HG02870 (cell line): ENCODE data around the gene ADAMTS3.

Experiments
- ATAC-seq: cut with Tn5 transposase; IDR thresholded peaks from one replicate; pipeline ENCODE4 v1.9.1; 2021; ENCODE audit warnings: mild to moderate bottlenecking, moderate library complexity; ENCODE audit not compliant: unreplicated experiment

Gene ADAMTS3

DNA sequence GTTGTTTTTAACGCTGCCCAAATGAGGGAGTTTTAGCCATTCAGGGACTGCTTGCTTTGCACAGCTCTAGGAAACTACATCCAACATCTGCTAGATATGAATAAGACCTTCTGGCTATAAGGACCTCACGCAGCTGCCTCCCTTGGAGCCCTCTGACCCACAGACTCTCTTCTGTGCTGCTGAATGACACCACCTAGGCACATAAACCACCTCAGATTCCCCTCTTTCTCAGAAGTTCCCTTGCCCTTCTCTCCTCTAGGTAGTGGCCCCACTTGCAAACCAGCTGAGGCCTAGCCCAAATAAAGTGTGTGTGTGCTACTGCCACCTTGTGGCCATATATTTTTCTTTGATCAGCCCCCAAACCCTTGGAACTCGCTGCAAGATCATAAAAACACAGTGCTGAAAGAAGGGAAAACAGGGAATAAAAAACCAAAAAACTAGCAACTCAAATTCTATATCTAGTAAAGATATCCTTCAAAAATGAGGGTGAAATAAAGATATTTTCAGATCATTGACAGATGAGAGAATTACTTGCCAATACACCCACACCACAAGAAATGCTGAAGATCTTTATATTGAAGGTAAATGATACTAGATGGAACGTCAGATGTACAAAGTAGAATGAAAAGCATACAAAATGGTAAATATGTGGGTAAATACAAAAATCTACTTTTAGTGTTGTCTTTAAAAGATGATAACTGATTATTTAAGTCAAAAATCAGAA, 265.9 kb downstream of the ADAMTS3 start:
- peak; percentile 95 for ATAC-seq

DNA sequence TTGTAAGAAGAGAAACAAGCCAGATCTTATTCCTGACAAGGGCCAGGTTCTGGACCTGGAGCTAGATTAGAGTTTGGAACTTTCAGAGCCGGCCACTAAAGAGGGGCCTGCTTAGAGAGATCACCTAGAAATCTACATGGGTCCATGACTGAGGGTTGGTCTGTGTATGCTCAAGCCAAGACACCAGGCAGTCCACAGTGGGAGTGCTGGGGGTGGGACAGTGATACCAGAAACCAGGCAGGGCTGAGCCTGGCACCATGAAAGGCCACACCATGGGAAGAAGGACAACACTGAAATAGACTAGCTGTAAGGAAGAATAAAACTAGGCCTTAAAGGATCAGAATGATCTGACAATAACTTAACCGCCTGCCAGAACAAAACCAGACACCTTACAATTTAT, 267.3 kb downstream of the ADAMTS3 start:
- no peak for ATAC-seq

GRCh38 chr4:72300126-72300525, 268.9 kb downstream of the ADAMTS3 start:
- ATAC-seq: no peak

- peak; percentile 85 for ATAC-seq
Observed at GRCh38 chr4:72295966-72296557, 273.0 kb downstream of the ADAMTS3 start.

GRCh38 chr4:72290737-72291136, 278.3 kb downstream of the ADAMTS3 start:
- ATAC-seq: no peak

GRCh38 chr4:72286910-72287309, 282.1 kb downstream of the ADAMTS3 start:
- ATAC-seq: no peak

DNA sequence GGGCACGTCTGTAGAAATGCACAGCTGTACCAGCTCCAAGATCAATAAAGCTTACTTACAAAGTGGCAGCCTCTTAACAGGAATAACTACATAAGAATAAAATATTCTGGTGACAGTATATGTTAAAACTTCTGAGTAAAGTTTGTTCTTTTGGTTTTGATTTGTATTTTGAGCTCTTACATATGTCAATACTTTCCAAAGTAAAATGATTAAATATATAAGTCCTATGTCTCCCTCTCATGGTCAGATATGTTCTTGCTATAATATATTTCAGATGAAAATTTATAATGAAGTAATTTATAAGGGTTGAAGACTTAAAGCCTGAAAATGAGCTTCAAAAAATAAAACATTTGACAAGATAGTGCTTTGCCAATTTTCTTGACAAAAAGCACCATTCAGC, 282.8 kb downstream of the ADAMTS3 start:
- no peak for ATAC-seq

DNA sequence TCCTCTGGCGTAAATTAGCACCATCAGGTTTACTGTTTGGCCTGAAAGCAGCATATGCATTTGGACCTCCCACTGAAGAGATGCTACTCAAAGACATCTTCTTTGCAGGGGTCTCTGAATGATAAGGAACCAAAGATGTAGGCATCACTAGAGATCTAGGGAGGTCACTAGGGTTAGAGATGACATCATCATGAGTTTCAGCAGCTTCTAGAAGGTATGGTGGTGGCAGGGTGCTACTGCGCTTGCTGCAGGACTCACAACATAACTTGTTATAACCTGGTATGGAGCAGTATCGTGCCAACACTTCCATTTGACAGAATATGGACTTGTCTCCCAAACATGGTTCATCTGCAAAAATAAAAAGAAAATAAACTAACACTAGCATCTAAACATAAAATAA, 285.7 kb downstream of the ADAMTS3 start:
- ATAC-seq: no peak

DNA sequence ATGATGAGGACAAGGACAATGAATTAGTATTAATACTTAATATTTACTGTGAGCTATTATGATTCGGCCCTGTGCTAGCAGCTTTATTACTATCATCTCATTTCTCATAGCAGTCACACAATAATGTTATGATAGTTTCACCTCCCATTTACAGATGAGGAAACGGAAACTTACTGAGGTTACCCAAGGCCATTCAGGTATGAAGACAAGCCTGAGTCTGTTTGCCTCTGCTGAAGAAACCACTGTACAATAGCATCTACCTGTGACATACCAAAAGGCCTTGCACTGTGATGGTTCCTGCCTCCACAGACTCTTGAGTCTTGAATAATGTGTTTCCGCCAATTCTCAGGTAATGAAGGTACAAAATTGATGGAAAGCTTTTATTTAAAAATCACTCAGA, 288.8 kb downstream of the ADAMTS3 start:
- ATAC-seq: no peak

DNA sequence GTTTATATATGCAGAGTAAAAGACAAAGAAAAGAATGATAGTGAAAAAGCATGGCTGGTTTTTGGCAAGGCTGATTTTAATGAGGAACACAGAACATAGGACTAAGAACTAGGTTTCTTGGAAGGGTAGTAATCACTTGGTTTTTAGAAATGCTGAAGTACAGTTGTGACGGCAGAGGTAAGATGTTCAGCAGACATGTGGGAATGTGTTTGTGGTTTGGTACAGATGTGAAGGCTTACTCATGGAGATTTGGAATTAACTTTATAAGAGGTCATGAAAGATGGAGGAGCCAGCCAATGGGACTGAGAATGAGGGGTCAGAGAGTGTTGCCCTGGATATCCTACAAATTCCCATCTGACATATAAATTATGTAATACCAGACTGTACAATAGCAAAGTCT, 293.6 kb downstream of the ADAMTS3 start:
- ATAC-seq: no peak

DNA sequence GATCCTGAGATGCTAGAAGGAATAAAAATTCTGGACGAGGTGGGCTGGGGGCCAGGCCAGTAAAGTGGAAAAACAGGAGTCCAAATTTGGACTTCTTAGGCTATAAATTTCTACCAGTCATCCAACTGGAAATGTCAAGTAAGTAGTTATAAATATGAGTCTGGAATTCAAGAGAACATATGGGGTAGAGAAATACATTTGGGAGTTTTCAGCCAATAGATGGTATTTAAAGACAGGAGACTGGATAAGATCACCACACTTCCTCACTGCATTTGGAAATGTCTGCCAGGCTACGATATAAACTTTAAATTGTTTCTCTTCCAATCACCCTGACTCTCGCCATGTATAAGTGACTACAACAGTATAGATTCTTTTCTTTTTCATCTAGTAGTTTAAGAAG, 294.8 kb downstream of the ADAMTS3 start:
- ATAC-seq: no peak

DNA sequence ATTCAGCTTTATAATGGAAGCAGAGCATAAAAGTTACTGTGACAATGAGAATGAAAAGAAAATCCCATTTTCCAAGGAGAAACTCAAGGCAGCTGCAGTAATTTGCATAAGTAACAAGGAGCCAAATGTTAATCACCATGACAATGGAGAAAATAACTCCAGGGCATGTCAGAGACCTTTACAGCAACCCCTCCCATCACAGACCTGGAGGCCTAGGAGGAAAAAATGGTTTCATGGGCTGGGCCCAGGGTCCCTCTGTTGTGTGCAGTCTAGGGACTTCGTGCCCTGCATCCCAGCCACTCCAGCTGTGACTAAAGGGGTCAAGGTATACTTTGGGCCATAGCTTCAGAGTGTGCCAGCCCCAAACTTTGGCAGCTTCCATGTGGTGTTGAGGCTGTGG, 313.8 kb downstream of the ADAMTS3 start:
- ATAC-seq: no peak

- ATAC-seq: no peak
Observed at GRCh38 chr4:72243641-72244040, 325.4 kb downstream of the ADAMTS3 start.

- ATAC-seq: no peak
Observed at GRCh38 chr4:72239487-72240116, 329.4 kb downstream of the ADAMTS3 start.
